ENCODE measurements around the gene NEDD4L. TPM values are rescaled to one million over a fixed set of nuclear protein-coding genes. Genes with fewer than 3 reads are reported as not detected.

Gene NEDD4L
- total RNA-seq, 1 experiment from 2014 or later, result 108 TPM

- TF ChIP-seq CTCF (IDR thresholded peaks at IDR 0.05; ENCODE audit: unreplicated experiment), result no peak
- Mint-ChIP-seq H3K4me3 (ENCODE audit: unreplicated experiment) (no peak overlapping the region), H3K36me3 (ENCODE audit: insufficient read depth, unreplicated experiment) (peaks cover 97% of the 10 kb centered on the region), H3K4me1 (ENCODE audit: insufficient read depth, unreplicated experiment) (no peaks in the 10 kb centered on the region), H3K27me3 (ENCODE audit: insufficient read depth, unreplicated experiment) (no peaks in the 10 kb centered on the region), H3K9me3 (ENCODE audit: unreplicated experiment) (no peaks in the 10 kb centered on the region), H3K27ac (ENCODE audit: low read depth, unreplicated experiment) (no peak overlapping the region)
- BruUV-seq (replicated peaks), result no TSS peak
- DNase-seq (ENCODE audit: unreplicated experiment), result no peak
- intact Hi-C loops (cut with micrococcal nuclease), result no loop called here
- CTCF ChIA-PET, result interaction anchor here (0.6 to 0.9 kb wide), 2 partner anchors 13 to 105 kb away, joined by 3 read pairs; no protein-coding TSS in a partner anchor
- POLR2A ChIA-PET, result interaction anchor here (1.1 kb wide), 1 partner anchor 11 kb away, joined by 3 read pairs; no protein-coding TSS in a partner anchor
Measured at GRCh38 chr18:58387716-58388115, 343.7 kb downstream of the NEDD4L start.

- Mint-ChIP-seq H3K4me3 (ENCODE audit: unreplicated experiment) (no peak overlapping the region), H3K4me1 (ENCODE audit: insufficient read depth, unreplicated experiment) (no peaks in the 10 kb centered on the region), H3K36me3 (ENCODE audit: insufficient read depth, unreplicated experiment) (peaks cover 97% of the 10 kb centered on the region), H3K27ac (ENCODE audit: low read depth, unreplicated experiment) (no peak overlapping the region), H3K9me3 (ENCODE audit: unreplicated experiment) (no peaks in the 10 kb centered on the region), H3K27me3 (ENCODE audit: insufficient read depth, unreplicated experiment) (no peaks in the 10 kb centered on the region)
- TF ChIP-seq CTCF (IDR thresholded peaks at IDR 0.05; ENCODE audit: unreplicated experiment), result no peak
- POLR2A ChIA-PET, result no interaction called here
- intact Hi-C loops (cut with micrococcal nuclease), result no loop called here
- BruUV-seq (replicated peaks), result no TSS peak
- no peak for DNase-seq (ENCODE audit: unreplicated experiment)
- CTCF ChIA-PET, result no interaction called here
Measured at GRCh38 chr18:58388736-58389135, 344.7 kb downstream of the NEDD4L start.

- no peaks in the 10 kb centered on the region for H3K9me3 Mint-ChIP-seq (ENCODE audit: unreplicated experiment)
- peaks cover 93% of the 10 kb centered on the region for H3K36me3 Mint-ChIP-seq (ENCODE audit: insufficient read depth, unreplicated experiment)
- CTCF ChIA-PET, result interaction anchor here (0.7 kb wide), 1 partner anchor 108 kb away, joined by 5 read pairs; no protein-coding TSS in a partner anchor
Measured at GRCh38 chr18:58389745-58390144, 345.7 kb downstream of the NEDD4L start.

GRCh38 chr18:58390399-58390798 lies 346.4 kb downstream of the NEDD4L start:
- Mint-ChIP-seq H3K4me1 (ENCODE audit: insufficient read depth, unreplicated experiment) (no peaks in the 10 kb centered on the region), H3K4me3 (ENCODE audit: unreplicated experiment) (no peak overlapping the region), H3K9me3 (ENCODE audit: unreplicated experiment) (no peaks in the 10 kb centered on the region), H3K36me3 (ENCODE audit: insufficient read depth, unreplicated experiment) (peaks cover 93% of the 10 kb centered on the region), H3K27me3 (ENCODE audit: insufficient read depth, unreplicated experiment) (no peaks in the 10 kb centered on the region), H3K27ac (ENCODE audit: low read depth, unreplicated experiment) (no peak overlapping the region)
- no TSS peak for BruUV-seq (replicated peaks)
- ChIA-PET POLR2A (interaction anchor here (0.5 kb wide), 1 partner anchor 769 kb away, joined by 5 read pairs; the partner anchor contains the start of gene NARS1), CTCF (interaction anchor here (0.6 to 0.7 kb wide), 2 partner anchors 31 to 107 kb away, joined by 3 to 5 read pairs; no protein-coding TSS in a partner anchor)
- intact Hi-C loops (cut with micrococcal nuclease), result no loop called here
- no peak for DNase-seq (ENCODE audit: unreplicated experiment)
- no peak for TF ChIP-seq CTCF (IDR thresholded peaks at IDR 0.05; ENCODE audit: unreplicated experiment)

More at GRCh38 chr18:58389745-58390144, 345.7 kb downstream of the NEDD4L start:
- H3K4me3 Mint-ChIP-seq (ENCODE audit: unreplicated experiment), result no peak overlapping the region
- no peak for DNase-seq (ENCODE audit: unreplicated experiment)
- no peaks in the 10 kb centered on the region for H3K27me3 Mint-ChIP-seq (ENCODE audit: insufficient read depth, unreplicated experiment)
- TF ChIP-seq CTCF (IDR thresholded peaks at IDR 0.05; ENCODE audit: unreplicated experiment), result no peak
- intact Hi-C loops (cut with micrococcal nuclease), result no loop called here
- H3K4me1 Mint-ChIP-seq (ENCODE audit: insufficient read depth, unreplicated experiment), result no peaks in the 10 kb centered on the region
- BruUV-seq (replicated peaks), result no TSS peak
- POLR2A ChIA-PET, result no interaction called here
- H3K27ac Mint-ChIP-seq (ENCODE audit: low read depth, unreplicated experiment), result no peak overlapping the region

All from MCF 10A (cell line).